Fibroblast of villous mesenchyme (primary cell): ENCODE results near the gene ATOH8. TPM values are rescaled to one million over a fixed set of nuclear protein-coding genes. Genes with fewer than 3 reads are reported as not detected.
A peak's percentile ranks its signal among the peaks of the same experiment; 100 is the strongest.

Experiments
- DNase-seq: peaks from one replicate; pipeline ENCODE4 v3.0.0-alpha.2; 2010; ENCODE audit warnings: low read depth
- H3K4me3 ChIP-seq: 2 replicates; pipeline ENCODE4 v1.5.1; 2011; ENCODE audit warnings: low read depth, mild to moderate bottlenecking, low read length
- total RNA-seq: library from RNA; depleted of rRNA; stranded (reverse); fragments of >200 nt; gene quantifications from 2 replicates; pipeline ENCODE4 v1.2.3, GENCODE V29; 2012
- TF ChIP-seq, protein P1 (sequence below): IDR thresholded peaks from 2 replicates; pipeline ENCODE4 v1.5.1; 2012; ENCODE audit warnings: low read depth, mild to moderate bottlenecking, low read length; ENCODE audit not compliant: insufficient read depth

Gene ATOH8
- total RNA-seq, 1 donor = 9.1 TPM

DNA sequence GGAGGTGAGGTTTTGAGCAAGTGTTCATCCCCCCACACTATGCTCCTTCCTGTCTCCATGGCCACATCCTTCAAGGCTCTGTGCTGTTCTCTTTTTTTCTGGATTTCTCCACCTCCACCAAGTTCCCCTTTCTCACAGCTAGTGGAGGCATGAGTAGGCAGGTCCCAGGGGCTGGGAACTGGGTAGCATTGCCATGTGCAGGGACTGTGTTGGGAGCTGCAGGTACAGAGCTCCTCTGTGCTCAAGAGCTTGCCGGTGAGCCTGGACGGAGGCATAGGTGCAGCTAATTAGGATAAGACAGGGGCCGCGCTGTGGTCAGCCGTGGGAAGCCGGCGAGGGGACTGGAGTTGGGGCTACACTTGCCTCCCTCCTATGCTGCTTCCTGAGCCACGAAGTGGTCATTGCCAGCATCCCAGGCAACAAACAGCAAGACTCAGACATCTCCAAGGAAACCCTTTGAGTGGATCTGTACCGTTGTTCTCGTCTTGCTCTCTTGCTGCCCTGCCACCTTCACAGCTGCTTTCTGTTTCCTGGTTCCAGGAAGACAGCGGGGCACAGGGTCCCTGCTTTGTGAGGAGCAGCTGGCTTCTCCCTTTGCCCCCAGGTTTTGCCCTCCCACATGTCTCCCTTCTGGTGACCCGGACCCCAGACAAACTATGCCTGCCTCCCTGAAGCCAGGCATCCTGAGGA, 36.9 kb downstream of the ATOH8 start:
- no peak overlapping the region for H3K4me3 ChIP-seq
- TF ChIP-seq, protein P1, sequence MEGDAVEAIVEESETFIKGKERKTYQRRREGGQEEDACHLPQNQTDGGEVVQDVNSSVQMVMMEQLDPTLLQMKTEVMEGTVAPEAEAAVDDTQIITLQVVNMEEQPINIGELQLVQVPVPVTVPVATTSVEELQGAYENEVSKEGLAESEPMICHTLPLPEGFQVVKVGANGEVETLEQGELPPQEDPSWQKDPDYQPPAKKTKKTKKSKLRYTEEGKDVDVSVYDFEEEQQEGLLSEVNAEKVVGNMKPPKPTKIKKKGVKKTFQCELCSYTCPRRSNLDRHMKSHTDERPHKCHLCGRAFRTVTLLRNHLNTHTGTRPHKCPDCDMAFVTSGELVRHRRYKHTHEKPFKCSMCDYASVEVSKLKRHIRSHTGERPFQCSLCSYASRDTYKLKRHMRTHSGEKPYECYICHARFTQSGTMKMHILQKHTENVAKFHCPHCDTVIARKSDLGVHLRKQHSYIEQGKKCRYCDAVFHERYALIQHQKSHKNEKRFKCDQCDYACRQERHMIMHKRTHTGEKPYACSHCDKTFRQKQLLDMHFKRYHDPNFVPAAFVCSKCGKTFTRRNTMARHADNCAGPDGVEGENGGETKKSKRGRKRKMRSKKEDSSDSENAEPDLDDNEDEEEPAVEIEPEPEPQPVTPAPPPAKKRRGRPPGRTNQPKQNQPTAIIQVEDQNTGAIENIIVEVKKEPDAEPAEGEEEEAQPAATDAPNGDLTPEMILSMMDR = no peak
- DNase-seq = no peak

DNA sequence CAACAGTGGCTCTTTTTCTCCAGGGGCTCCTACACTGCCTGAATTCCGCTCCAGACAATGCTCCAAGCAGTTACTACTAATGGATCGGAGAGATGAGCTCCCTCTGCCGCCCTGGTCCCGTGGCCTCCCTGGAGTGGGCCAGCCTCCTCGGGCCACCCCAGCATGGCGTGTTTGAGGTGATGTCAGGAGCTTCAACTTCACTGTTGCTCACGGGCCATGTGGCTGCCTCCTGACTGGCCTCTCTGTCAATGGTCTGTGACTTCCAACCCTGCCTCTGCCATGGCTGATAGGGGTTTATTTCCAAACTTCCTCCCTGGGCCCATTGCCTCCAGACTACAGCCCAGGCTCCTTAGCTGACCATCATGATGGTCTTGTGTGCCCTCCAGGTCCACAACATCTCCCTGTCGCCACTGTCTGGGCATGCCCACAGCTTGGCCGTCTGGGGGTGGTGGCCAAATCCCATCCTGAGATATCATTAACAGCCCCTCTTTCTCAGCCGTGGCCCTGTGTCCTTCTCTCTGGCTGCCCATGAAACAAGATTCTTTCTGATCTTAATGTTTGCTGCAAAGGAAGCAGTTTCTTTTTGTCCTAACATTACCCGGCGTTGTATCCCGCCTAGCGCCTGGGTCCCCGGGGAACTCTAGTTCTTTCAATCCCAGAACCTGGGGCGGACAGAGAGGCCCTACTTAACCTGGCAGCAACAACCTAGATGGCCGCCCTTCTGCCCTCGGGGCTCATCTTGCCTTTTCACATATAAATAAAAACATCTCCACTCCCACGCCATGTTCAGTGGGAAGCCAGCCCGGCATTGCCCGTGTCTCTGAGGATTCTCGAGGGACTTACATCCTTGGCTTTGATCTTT, 38.1 kb downstream of the ATOH8 start:
- H3K4me3 ChIP-seq = no peak overlapping the region
- peak; percentile 38 for DNase-seq
- TF ChIP-seq, protein P1 = no peak

DNA sequence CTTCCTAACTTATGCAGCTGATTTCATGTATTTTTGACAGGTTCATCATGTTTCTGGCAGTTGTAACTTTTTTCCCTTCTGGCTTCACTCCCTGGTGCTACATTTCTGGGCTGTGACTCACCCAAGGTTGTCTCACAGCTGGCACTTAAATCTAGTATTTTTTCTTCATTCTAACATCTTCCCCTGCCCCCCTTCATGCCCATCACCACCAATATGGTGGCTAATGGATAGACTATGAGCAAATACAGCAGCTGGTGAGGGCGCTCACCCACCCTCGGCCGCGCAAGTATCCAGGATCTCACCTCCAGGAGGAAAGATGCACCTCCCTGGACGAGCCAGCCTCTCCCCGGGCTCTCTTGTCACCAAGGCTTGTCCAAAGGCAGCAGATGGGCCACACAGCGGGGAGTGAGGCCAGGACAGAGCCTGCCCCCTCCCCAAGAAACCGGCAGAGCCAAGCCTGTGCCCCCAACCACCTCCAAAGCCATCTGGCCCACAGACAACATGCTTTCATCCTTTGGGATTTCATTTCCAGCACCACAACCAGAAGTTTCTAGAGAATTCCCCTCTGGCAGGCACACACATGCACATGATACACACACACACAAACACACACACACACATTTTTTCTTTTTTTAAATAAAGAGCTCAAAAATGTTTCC, 39.1 kb downstream of the ATOH8 start:
- H3K4me3 ChIP-seq = no peak overlapping the region
- TF ChIP-seq, protein P1 = no peak
- DNase-seq = peak; percentile 77

DNA sequence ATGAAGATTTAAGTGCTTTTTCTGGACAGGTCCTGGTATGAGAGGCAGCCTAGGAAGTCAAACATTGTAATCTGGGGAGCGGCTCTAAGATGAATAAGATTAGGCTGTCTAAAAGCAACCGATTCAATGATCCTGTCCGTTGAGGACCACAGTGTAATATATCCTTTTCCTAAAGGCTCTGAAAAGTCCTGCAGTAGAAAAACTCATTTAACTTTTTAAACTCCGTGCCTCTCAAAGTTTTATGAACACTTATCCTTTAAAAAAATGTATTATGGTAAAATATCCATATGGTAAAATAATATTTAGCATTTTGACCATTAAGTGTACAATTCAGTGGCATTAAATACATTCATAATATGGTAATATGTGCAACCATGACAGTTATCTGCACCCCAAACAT, 39.8 kb downstream of the ATOH8 start:
- TF ChIP-seq, protein P1 = no peak
- H3K4me3 ChIP-seq = no peak overlapping the region
- DNase-seq = no peak

DNA sequence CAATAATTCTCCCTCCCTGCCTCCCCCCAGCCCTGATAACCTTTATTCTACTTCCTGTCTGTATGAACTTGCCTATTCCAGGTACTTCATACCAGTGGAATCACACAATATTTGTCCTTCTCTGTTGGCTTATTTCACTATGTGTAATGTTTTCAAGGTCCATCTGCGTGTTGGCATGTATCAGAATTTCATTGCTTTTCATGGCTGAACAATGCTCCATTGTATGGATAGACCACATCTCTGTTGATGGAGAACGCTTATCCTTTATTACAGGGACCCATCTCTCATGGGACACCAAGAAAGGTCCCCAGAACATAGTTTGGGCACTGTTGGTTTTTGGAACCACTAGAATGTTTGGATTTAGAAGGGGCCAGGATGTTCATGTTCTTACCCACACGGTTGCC, 40.2 kb downstream of the ATOH8 start:
- H3K4me3 ChIP-seq = no peak overlapping the region
- TF ChIP-seq, protein P1 = no peak
- no peak for DNase-seq

DNA sequence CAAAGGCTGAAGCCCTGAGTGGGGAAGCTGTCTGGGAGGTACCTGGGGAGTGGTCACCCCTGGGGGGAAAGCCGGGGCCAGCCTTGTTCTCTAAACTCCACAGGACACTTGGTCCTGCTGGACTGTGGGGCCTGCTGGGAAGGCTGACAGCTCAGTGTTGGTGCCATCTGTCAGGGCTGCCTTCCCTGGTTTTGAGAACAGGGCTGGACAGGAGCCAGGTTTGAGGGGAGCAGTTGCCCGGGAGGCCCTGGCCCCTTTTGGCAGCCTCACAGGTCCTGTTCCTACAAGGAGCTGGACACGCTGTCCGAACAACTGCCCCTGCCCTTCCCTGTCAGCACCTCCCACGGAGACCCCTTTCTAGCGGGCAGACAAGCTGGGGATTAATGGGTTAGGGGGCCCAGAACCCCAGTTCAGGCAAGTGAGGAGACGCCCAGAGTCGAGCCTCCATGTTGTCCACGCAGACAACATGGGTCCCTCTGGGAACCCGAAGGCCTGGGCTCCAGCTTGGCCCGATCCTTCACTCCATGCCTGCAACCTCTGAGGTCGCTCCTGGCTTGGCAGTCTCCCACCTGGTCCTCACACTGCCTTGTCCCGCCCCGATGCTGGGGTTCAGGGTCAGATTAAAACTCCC, 40.8 kb downstream of the ATOH8 start:
- DNase-seq = no peak
- TF ChIP-seq, protein P1 = no peak
- no peak overlapping the region for H3K4me3 ChIP-seq
